Daoy (cell line): ENCODE data around the gene BMF. TPM values are rescaled to one million over a fixed set of nuclear protein-coding genes. Genes with fewer than 3 reads are reported as not detected.
A peak's percentile ranks its signal among the peaks of the same experiment; 100 is the strongest.
"Not testable (repeated sequence)": the region's sequence is repeated elsewhere in the genome, so short reads cannot be mapped to it uniquely, and the experiment has no call there.

ENCODE experiments used
- DNase-seq: peaks from one replicate; pipeline ENCODE4 v3.0.0-alpha.2; 2015; ENCODE audit warnings: low read depth
- total RNA-seq: library from RNA; depleted of rRNA; stranded (reverse); fragments of >200 nt; shearing (Covaris generic); gene quantifications from 2 replicates; pipeline ENCODE4 v1.2.3, GENCODE V29; 2014

The BMF gene
- total RNA-seq, 1 experiment from 2014 or later, result 3.7 TPM

DNA sequence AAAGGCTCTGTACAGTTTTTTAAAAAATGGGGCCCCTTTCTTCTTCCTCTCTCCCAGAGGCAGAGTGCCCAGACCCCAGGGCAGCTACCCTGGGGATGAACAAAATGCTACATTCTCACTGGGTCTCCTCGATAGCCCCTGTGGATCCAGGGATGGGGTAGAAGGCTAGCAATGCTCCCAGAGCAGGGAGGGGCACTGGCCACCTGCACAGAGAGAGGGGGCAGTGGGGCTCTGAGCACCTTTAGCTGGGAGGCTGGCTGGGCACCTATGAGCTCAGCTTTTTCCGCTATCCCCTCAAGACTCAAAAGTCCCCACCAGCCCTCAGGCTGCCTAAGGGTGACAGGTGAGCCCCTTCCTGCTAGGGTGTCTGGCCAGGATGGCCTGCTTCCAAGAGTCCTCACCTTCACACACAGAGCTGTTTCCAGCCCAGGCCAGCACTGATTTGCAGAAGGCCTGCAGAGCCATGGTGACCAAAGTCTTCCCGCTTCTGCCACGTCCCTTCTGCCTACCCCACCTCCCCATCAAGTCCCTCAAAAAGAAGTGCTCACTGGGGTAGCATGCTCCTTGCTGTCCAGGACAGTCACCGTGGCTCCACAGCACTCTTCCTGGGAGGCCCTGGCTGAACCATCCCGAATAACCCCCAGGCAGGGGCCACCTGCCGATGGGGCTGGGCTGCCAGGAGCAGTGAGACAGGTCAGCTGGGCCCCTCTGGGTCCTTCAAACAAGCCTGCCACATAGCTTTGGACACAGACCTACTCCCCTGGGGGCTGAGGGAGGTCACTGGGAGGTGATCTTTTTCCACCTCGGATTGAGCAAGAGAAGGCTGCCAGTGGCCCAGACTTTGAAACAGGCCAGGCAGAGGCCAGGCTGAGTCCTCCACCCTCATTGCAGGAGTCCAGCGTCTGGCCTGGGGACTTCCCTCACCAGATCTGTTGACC lies 20.4 kb downstream of the BMF start:
- DNase-seq, result no peak

DNA sequence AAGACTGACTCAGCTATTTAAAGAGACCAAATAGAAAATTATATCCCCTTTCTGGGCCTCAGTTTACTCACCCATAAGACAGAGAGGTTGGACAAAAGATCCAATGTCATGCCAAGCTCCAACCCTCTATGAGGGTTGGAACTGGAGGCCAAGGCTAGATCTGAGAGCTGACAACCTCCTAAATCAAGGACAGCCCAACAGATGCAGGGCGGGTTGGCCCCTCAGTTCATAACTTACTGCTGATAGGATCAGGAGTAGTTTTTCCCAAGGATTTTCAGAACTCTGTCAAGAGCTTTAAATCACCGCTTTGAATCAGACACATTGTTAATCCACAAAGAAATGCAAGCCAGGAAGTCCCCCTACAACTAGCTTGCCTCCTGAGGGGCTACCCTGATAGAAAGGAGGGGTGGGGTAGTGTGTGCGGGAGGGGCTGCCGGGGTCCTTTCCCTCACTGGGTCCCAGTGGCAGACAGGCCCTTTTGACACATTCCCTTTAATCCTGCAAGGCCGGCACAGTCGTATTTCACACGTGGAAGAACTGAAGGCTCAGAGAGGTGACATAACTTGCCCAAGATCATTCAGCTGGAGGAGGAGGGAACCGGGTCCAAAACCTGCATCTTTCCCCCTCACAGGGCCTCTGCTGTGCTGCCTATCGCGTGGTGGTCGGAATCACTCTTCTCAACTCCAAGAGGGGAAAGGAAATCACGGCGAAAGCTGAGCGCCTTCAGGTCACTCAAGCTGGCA lies 21.4 kb downstream of the BMF start:
- no peak for DNase-seq

DNA sequence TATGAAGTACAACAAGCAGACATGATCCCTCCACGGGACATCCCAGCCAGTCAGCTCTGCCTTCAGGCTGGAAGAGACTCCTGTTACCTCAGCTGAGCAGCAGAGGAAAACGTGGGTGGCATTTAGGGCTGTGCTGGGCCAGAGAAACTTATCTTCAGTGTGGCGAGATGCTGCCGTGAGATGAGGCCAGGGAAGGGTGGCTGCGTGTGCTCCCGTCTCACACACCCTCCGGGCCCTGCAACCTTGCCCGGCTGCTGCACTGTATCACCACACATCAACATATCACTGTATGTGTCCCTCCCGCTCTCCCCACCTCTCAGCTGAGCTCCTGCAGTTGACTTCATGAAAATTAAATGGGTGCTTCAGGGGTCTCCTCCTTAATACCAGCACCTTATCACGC lies 23.4 kb downstream of the BMF start:
- peak; percentile 76 for DNase-seq

DNA sequence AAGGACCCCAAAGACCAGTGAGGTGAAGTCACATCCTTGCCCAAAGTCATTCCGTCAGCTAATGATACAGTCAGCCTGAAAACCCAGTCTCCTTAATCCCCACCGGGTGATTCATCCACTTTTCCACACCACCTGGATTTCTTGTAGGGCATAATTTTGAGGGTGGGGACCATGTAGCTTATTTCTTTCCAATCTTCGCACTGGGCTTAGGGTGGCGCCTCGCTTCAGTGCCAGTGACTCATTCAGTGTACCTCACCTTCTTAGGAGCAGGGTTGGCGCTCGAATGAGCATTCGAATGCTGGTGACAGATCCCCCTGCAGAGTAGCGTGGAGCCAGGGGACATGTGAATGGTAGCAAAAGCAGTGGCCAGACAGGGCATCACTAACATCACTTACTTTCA lies 24.0 kb downstream of the BMF start:
- DNase-seq, result peak; percentile 81

DNA sequence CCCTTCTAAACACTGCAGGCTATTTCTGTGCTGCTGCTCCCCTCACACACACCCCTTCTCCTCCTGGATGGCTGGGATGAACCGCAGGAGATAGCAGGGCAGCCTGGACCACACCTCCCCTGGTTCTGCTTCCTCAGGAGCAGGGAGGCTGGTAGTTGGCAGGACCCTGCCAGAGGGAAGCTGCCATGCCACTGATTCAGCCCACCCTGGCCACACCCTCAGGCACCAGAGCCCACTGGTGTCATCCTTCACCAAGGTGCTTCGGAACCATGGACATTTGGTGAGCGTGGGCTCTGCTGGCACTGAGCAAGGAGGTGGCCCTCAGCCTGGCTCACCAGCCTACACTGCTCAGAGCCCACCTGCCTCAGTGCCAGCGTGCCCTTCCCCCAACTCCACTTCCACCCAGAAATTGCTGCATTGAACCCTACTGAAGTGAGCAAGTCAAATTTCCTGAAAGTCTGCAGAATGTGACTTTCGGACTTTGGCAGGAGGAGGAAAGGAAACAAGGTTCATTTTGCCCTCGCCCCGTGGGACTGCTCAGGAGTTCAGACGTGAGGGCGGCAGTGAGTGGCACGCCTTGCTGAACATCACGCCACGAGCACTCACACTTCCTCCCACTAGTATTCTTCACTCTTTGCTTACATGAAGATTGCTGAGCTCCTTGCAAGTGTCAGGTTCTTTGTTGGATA lies 26.3 kb downstream of the BMF start:
- no peak for DNase-seq

DNA sequence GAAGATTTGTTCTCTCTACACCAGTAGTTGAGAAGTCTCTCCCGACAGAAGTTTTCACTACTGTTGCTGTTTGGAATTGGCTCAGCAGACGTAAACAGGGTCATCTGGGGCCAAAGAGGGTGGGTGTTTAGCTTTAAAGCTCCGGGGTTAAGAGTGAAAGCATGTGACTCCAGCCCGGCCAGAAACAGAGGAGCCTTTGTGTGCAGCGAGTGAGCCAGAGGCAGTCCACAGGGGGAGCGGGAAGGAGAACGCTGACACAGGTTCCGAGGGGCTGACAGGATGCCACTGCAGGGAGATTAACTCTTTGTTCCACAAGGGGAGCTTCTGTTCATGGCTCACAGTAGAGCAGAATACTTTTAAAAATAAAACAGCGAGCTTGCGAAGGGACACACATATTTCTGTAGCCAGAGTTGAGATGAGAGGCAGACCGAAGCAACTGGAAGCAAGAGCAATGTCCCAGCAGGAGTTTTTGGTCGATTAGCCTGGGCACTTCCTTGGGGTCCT lies 26.9 kb downstream of the BMF start:
- peak; percentile 83 for DNase-seq

DNA sequence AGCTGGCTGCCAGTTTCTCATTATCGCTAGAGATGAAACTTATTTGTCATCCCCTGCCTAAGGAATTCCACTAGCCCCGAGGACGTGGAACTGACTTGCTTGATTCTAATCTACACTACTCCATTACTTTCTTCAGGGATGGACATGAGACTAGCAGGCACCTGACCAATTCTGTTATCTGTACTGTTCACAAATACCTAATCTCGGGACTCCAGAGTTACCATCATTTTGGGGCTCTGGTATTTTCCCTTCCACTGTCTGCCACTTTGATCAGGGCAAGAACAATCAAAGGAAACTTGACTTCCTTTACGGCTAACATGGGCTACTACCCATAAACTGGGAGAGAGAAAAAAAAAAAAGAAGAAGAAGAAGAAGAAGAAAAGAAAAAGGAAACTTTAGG lies 27.8 kb downstream of the BMF start:
- DNase-seq, result no peak

DNA sequence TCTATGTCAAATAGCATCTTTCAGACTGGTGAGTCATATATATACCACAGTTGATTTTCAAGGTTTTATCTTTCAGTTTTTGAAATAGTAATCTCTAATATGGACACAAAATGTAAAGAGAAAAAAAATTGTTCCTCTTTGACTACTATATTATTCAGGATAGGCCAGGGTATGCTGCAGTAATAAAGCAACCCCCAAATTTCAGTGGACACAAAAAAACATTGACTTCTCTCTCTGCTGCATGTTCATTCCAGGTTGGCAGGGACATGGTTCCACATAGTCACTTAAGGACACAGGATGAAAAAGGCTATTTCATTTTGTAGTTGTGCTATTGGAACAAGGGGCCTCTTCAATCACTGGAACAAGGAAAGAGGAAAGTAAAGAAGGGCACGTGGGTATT lies 28.6 kb downstream of the BMF start:
- DNase-seq, result no peak

DNA sequence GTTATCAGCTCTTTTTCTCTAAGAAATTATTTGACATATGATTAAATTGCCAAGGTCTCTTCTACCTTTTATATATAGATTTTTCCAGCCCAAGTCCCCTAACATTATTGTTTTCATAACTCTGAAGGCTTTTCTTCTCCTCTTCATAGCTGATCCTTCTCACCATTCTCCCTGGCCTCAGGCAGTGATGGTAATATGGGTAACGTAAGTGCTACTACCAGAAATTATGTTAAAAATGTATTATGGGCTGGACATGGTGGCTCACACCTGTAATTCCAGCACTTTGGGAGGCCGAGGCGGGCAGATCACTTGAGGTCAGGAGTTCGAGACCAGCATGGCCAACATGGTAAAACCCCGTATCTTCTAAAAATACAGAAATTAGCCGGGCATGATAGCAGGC lies 29.2 kb downstream of the BMF start:
- no peak for DNase-seq

DNA sequence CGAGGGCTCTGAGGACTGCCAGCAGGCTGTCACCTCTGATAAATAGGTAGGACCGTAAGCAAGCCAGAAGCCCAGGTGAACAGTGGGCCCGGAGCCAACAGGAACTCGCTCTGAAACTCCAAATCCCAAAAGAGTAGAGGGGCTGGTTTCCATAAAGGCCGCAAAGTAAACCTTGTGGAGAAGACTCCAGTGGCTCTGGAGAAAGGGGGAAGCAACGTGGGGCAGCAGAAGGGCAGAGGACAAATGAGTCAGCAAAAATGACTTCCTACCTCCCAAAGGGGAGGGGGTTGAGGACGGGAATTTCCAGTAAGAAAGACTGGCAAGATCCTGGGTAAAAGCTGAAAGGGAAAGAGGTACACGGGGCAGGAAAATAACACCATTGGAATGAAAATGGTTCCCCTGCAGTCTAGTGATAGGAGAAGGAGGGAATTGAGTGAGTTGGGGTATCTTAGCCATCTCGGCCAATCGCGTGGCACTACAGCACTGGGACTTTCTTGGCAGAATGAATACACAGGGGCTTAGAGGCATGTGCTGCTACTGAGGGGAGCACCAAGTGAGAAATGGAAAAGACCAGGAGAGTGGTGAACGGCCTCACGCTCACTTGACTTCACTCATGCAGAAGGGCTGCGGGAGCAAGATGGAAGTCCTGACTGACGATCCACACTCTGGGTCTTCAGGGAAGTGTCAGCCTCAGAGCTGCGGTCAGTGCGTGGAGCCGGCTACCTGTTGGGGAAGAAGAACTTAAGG lies 33.2 kb downstream of the BMF start:
- DNase-seq, result no peak

DNA sequence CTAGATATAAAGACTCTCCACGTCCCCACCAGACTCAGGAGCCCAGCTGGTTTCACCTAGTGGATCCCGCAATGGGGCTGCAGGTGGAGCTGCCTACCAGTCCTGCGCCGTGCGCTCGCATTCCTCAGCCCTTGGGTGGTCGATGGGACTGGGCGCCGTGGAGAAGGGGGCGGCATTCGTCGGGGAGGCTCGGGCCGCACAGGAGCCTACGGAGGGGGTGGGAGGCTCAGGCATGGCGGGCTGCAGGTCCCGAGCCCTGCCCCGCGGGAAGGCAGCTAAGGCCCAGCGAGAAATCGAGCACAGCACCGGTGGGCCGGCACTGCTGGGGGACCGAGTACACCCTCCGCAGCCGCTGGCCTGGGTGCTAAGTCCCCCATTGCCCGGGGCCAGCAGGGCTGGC lies 34.0 kb downstream of the BMF start:
- DNase-seq, result not testable (repeated sequence)

DNA sequence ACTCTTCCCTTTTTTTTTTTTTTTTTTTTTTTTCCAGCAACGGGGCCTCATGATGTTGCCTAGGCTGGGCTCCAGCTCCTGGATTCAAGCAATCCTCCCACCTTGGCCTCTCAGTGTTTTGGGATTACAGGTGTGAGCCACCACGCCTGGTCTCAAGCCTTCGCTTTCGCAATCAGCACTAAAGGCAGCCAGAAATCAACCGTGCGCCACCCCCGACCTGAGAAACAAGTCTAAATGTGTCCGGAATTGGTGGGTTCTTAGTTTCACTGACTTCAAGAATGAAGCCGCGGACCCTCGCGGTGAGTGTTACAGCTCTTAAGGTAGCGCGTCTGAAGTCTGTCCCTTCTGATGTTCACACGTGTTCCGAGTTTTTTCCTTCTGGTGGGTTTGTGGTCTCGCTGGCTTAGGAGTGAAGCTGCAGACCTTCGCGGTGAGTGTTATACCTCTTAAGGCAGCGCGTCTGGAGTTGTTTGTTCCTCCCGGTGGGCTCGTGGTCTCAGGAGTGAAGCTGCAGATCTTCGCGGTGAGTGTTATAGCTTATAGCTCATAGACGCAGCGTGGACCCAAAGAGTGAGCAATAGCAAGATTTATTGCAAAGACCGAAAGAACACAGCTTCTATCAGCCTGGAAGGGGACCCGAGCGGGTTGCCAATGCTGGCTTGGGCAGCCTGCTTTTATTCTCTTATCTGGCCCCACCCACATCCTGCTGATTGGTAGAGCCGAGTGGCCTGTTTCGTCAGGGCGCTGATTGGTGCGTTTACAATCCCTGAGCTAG lies 34.8 kb downstream of the BMF start:
- not testable (repeated sequence) for DNase-seq

DNA sequence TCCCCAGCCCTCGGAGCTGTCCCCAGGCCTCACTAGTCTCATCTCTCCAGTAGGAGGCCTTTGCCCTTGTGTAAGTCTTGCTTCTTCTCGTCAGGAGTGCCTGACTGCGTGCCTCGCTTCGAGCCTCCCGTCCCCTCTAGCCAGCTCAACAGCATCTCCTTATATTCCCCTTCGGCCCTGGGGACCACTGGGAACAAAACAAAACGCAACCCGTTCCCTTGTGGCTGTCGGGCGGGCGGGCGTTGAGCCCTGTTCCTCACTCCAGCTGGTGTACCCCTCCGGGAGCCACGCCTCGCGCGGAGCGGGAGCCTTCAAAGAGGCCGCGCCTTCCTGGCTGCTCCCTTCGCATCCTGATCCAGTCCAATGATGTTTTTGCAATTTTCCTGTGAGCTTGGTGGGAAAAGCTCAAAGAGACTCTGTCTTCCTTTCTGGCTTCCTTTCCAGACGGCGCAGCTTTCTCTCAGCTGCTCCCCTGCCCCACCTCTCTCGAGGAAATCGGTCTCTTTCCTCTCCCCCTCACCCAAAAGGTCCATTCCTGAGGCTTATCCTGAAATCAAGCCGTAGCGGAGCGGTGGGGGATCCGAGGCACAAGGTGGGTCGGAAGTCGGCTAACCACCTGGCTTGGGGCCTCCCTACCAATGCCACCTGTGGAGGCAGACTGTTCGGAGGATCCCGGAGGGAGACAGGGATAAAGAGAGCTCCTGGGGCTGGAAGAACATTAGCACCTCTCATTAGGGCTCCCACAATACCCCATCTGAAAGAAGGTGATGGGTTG lies 36.3 kb downstream of the BMF start:
- DNase-seq, result no peak

DNA sequence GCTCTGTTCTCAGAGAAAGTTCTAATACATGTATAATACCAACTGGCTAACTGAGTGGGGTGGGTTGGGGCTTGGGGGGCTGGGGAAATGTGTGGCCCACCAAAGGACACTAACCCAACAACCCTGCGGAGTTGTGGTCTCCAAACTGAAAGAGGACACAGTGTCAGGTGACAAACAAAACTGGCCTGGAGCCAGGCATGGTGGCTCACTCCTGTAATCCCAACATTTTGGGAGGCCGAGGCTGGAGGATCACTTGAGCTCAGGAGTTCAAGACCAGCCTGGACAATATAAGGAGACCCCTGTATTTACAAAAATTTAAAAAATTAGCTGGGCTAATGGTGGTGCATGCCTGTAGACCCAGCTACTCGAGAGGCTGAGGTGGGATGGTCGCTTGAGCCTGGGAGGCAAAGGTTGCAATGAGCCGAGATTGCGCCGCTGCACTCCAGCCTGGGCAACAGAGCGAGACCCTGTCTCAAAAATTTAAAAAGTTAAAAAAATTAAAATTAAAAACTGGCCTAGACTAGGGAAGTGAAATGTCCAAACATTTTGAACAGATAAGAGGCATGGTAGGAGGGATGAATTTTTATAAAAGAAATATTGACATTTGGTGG lies 38.0 kb downstream of the BMF start:
- DNase-seq, result no peak

DNA sequence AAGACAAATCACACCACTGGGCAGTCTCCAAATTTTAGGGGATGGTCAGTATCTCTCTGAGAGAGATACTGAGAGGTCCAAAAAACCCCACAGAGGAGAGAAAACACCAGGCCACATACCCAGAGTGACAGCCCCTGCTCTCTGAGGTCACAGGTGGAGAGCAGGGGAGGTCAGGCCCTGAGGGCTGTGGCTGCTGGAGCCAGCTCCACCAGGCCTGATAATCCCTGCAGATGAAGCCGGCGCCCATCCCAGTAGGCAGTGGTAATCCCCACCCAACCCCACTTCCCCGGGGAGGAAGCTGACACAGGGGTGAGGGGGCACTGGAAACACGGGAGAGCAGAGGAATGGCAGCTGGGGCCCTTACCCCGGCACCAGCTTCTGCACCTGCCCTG lies 38.5 kb downstream of the BMF start:
- DNase-seq, result no peak

DNA sequence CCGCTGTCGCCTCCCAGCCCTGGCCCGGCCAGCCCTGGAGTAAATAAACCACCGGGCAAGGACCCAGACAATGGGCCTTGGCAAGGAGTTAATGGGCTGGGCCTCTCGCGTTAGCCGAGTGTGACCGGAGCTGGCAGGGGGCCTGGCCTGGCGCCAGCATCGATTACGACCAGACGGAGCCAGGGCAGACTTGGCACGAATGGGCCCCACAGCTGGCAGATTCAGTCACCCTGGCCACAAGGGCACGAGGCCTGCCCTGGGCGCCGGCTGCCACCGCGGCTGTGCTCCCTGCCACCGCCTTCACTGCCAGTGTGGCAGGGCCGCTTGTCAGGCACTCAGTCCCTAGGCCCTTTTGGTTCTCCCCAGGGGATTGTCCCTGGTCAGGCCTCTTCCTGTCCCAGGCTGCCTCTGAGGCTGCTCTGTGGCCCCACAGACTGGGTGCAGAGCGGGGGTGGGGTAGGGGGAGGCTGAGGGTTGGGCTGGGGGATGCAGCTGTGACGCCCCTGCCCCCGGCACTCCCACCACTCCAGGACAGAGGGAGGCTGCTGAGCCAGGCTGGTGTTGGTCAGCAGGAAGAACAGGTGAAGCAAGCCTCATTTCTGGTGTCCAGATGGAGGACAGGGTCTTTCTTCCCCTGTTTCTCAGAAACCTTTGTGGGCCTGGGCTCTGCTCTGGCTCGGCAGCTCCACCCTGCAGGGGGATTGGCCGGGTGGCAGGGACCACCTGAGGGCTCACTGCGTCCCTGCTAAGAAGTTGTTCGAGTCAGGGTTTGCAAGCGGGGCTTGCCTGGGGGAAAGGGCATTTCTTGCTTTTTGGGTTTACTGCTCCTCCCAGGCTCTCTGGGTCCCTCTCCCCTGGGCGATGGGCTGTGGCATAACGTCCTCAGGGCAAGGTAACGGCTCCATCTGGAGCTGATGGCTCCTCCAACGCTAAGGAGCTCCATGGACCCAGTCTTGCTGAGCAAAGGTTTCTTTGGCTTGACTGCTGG lies 39.2 kb downstream of the BMF start:
- peak; percentile 97 for DNase-seq

DNA sequence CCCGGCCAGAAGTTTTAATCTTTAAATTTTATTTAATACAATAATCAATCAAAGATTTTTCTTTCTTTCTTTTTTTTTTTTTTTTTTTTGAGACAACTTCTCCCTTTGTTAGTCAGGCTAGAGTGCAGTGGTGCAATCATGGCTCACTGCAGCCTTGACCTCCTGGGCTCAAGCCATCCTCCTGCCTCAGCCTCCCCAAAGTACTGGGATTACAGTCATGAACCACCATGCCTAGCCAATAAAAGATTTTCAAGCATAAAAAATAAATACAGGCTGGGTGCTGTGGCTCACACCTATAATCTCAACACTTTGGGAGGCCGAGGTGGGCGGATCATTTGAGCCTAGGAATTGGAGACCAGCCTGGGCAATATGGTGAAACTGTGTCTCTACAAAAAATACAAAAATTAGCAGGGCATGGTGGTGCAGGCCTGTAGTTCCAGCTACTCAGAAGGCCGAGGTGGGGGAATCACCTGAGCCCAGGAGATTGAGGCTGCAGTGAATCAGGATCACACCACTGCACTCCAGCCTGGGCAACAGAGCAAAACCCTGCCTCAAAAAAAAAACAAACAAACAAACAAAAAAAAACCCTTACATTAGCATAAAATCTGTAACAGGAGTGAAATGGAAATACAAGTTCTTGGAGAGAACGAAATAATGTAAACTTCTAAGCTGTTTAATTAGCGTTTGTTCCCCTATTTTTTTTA lies 40.6 kb downstream of the BMF start:
- no peak for DNase-seq

DNA sequence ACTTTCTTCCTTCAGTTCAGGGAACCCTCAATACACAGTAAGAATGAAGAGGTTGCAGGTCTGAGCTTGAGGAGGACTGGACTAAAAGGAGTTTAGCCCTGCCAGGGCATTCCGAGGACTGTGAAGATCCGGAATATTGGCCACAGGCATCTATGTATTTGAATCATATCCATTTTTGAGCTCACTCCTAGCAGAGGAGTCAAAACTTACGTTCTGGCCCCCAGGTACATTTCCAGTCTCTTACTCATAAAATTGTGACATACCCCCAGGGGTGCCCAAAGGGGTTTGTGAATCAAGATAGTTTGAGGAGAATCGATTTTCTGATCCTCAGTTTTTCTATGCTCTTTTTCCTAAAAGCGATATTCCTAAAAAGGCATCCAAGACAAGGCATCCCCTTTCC lies 42.1 kb downstream of the BMF start:
- no peak for DNase-seq
